Erythroblast (primary cell): ENCODE results near the gene KCNH6.
A peak's percentile ranks its signal among the peaks of the same experiment; 100 is the strongest.

Source experiments
- DNase-seq, 2 experiments: peaks; one replicate each; lab custom pipeline; 2025; lab: John Stamatoyannopoulos, UW
- GATA1 ChIP-seq: IDR thresholded peaks from 2 replicates; pipeline ENCODE4 v1.6.1; 2011; ENCODE audit warnings: low read depth, mild to moderate bottlenecking, control low read depth, low read length, moderate library complexity
- POLR2A ChIP-seq: IDR thresholded peaks from 2 replicates; pipeline ENCODE4 v1.6.1; 2011; ENCODE audit warnings: mild to moderate bottlenecking, low read length

KCNH6 gene

DNA sequence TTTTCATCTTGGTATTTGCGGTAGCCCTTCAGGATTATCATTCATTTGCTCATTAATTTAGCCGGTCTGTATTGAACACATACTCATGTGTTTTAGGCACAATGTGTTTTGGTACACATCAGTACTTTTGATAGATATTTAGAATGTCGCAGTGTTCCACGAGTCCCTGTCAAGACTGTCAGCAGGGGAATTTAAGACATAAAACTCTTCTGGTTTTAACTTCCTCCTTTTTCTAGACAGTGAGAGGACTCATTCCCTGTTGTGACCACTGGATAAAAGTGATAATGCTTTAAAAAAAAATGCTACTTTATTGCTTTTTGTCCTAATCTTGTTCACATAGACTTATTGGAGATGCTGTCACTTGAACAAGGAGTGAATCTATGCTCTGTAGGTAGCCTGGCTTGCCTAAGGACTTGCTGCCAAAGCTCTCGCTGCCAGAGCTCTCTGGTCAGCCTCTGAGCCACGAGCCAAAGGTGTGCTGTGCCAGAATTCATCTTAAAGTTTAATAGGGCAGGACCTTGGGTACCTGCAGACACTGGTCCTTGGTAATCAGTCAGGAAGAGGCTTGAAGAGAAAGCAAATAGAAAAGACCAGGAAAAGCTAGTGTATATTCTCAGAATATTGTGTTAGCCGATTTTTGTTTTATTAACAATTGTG lies 32.5 kb downstream of the KCNH6 start:
- TF ChIP-seq GATA1 (no peak), POLR2A (no peak)
- DNase-seq, result no peak

GRCh38 chr17:63557416-63557815 lies 34.3 kb downstream of the KCNH6 start:
- DNase-seq, result no peak
- no peak for TF ChIP-seq GATA1
- no peak for TF ChIP-seq POLR2A

- no peak for TF ChIP-seq GATA1
- TF ChIP-seq POLR2A, result no peak
- no peak for DNase-seq
Observed at GRCh38 chr17:63558441-63558840, 35.3 kb downstream of the KCNH6 start.

GRCh38 chr17:63561819-63562218 lies 38.7 kb downstream of the KCNH6 start:
- TF ChIP-seq GATA1 (no peak), POLR2A (no peak)
- no peak for DNase-seq

- DNase-seq, result no peak
- TF ChIP-seq GATA1 (no peak), POLR2A (no peak)
Observed at GRCh38 chr17:63563339-63563738, 40.2 kb downstream of the KCNH6 start.

DNA sequence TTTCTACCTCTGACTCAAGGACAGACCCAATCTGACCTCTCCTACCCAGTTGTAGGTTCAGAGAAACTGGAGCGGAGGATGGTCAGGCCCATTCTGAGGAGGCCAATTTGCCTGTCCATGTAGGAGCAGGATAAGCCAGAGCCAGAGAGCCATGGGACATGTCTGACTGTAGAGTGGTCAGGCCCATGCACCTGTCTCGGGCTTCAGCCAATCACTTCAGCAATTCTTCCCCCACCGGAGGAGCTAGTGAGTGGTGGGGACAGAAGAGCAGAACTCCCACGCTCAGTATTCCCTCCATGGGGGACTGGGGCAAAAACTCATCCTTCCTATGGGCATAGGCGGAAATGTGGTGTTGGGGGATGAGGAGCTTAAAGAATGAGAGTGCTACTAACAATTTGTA lies 41.4 kb downstream of the KCNH6 start:
- DNase-seq, result no peak
- TF ChIP-seq POLR2A (no peak), GATA1 (no peak)

DNA sequence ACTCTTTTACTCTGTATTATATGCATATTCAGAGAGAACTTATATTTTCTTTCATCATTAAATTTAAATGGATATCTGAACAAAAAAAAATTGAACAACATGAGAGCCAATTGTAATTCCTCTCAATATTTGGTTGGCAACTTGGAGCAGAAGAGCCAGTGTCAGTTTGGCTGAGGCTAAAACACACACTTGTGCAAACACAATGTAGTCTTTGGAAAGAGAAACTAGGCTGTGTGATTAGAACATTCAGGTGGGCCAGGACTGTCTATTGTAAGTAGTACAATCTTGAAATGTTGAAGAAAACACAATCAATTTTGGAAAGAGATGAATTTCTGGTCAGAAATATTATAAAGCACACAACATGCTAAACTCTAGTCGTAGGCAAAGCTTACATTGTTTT lies 44.1 kb downstream of the KCNH6 start:
- no peak for TF ChIP-seq POLR2A
- TF ChIP-seq GATA1, result no peak
- DNase-seq, result no peak

DNA sequence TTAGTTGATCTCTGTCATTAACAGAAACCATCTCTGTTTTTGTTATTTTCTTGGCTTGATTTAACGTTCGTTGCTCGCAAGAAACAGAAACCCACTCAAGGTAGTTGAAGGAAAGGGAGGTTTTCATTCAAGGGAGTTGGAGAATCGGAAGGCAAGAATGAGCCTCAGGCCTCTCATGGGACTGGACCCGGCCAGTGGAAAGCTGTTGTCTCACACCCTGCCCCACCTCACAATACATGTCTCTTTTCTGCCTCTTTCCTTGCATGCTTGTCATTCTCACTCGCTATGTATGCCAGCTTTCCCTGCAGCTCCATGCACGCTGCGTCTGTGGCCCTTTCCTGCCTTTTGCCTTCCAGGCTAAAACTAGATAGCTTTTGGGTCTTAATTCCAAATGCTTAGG lies 45.4 kb downstream of the KCNH6 start:
- no peak for DNase-seq
- no peak for TF ChIP-seq POLR2A

DNA sequence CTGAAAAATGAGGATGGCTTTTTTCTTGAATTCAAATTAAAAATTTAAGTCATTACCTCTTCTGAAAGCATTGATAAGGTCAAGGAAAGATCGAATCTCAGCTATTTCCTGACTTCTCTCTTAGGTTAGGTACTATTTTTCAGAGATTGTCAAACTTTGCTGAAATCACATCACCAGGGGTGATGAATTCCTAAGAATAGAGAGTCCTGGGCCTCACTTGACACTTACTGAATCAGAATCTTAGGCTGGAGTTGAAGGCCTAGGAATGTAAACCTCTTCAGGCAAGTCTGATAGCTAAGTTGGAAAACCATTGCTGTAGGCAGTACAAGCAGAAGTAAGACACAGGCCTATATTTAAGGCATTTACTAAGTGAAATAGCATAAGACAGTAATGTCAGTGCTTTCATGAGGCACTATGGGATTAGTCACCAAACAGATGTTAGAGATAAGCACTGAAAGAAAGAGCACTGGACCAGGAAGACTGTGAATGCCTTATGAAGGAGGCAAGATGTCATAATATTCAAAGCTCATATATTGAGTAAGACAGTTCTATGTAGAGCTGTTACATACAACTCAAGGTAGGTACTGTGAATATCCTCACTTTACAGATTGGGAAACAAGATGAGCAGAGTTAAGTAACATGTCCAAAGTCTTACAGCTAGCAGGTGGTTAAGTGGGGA lies 48.6 kb downstream of the KCNH6 start:
- DNase-seq, result peak; percentile 64 to 76

GRCh38 chr17:63573634-63574033 lies 50.5 kb downstream of the KCNH6 start:
- DNase-seq, result no peak
- TF ChIP-seq POLR2A, result no peak
- TF ChIP-seq GATA1, result no peak

More for the DNA sequence above, 48.6 kb downstream of the KCNH6 start:
- TF ChIP-seq POLR2A (no peak), GATA1 (no peak)

DNA sequence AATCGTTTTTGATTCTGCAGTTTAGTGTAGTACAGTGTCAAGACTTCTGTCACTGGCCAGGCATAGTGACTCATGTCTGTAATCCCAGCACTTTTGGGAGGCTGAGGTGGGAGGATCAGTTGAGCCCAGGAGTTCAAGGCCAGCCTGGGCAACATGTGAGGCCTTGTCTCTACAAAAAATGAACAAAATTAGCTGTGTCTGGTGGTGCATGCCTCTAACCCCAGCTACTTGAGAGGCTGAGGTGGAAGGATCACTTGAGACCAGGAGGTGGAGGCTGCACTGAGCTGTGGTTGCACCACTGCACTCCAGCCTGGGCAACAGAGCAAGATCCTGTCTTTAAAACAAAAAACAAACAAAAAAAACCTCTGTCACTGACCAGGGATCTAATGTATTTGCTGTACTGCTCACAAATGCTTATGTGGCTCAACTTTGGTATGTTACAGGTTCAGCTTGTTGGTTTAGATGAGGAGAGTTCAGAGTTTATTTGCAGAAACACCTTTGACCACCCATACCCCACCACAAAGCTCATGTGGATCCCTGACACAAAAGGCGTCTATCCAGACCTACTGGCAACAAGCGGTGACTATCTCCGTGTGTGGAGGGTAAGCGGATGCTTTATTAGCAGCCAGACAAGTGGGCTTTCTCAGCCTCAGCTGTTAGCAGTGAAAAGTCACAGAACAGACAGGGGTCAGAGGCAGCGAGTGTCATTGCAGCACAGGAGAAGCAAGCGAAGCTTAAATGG lies 55.0 kb downstream of the KCNH6 start:
- no peak for TF ChIP-seq POLR2A
- TF ChIP-seq GATA1, result no peak
- no peak for DNase-seq

GRCh38 chr17:63578769-63579111 lies 55.6 kb downstream of the KCNH6 start:
- no peak for DNase-seq

DNA sequence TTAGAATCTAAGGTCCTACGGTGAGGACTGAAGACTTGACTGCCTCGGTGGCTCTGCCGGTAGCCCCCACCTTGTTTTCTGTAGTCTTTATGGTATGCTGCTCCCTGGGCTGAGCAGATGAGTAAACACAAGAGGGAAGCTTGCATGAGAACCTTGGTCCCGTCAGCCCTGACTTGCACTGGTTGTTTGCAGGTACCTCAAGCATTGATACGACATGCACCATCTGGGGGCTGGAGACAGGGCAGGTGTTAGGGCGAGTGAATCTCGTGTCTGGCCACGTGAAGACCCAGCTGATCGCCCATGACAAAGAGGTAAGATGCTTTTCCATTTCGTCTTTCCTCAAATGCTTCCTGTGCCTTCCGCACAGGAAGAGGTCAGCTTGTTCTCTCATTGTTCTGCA lies 56.5 kb downstream of the KCNH6 start:
- DNase-seq, result no peak
- TF ChIP-seq POLR2A (no peak), GATA1 (no peak)

More at GRCh38 chr17:63578769-63579111, 55.6 kb downstream of the KCNH6 start:
- TF ChIP-seq GATA1 (no peak), POLR2A (no peak)

DNA sequence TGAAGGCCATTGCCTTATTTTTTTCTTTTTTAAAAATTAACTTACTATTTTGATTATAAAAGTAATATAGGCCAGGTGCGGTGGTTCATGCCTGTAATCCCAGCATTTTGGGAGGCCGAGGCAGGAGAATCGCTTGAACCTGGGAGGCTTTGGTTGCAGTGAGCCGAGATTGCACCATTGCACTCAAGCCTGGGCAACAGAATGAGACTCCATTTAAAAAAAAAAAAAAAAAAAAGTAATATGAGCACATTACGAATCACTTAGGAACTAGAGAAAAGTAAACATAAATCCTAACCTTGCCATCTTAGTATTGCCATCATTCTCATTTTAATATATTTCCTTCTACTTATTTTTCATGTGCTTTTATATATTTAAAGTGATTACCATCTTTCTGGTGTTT lies 64.6 kb downstream of the KCNH6 start:
- DNase-seq, result no peak
- no peak for TF ChIP-seq POLR2A
